HepG2 (cell line): ENCODE data around the gene JPT1. TPM values are rescaled to one million over a fixed set of nuclear protein-coding genes. Genes with fewer than 3 reads are reported as not detected.
A peak's percentile ranks its signal among the peaks of the same experiment; 100 is the strongest.

Experiments
- ASH2L ChIP-seq: fragments of 300-600, 200-600 bp; sonication (generic); IDR thresholded peaks from 2 replicates; pipeline ENCODE4 v1.7.0; 2017; ENCODE audit warnings: low read depth, mild to moderate bottlenecking, moderate library complexity, mixed read lengths, low read length; ENCODE audit not compliant: insufficient read length
- ESRRA ChIP-seq: sonication (generic); formaldehyde crosslinking; IDR thresholded peaks from 2 replicates; pipeline ENCODE4 v1.5.1; 2020; ENCODE audit warnings: mild to moderate bottlenecking, low read depth, missing genetic modification reagents
- KAT8 ChIP-seq: IDR thresholded peaks from 2 replicates; pipeline ENCODE4 v1.6.1; 2016; ENCODE audit warnings: missing genetic modification reagents, missing compliant biosample characterization
- TAF15 ChIP-seq: fragments of 200-400 bp; formaldehyde crosslinking; IDR thresholded peaks from one replicate; pipeline ENCODE4 v1.6.1; 2018; ENCODE audit warnings: mild to moderate bottlenecking, low read depth, low read length; ENCODE audit not compliant: poor library complexity, severe bottlenecking
- ZNF205 ChIP-seq: IDR thresholded peaks from 2 replicates; pipeline ENCODE4 v1.6.1; 2018; ENCODE audit warnings: missing biosample characterization, missing genetic modification reagents
- ZNF235 ChIP-seq: sonication (generic); formaldehyde crosslinking; IDR thresholded peaks from 2 replicates; pipeline ENCODE4 v1.8.1; 2023; ENCODE audit warnings: mild to moderate bottlenecking, missing genetic modification reagents, borderline replicate concordance
- polyA plus RNA-seq, 8 experiments: library from polyadenylated mRNA; depleted of rRNA in 3 of 8; stranded (reverse) in 7 of 8; unstranded in 1 of 8; fragments of >200 nt; fragmentation: Illumina TruSeq in 4 of 8; extraction: Trizol in 4 of 8; gene quantifications; 2 replicates each; pipeline versions ENCODE4 v1.2.1 to v1.2.3, GENCODE V29; 2011 to 2016; ENCODE audit warnings: low read depth in 4 of 8, missing spikeins in 1 of 8, mixed read lengths in 1 of 8; ENCODE audit not compliant: insufficient read depth in 1 of 8
- total RNA-seq, 5 experiments: library from RNA; depleted of rRNA; stranded (reverse); fragments of >200 nt; fragmentation: Illumina TruSeq; extraction: Trizol; gene quantifications; 2 replicates each; pipeline ENCODE4 v1.2.3, GENCODE V29; 2016; ENCODE audit warnings: low read depth in 1 of 5
- TF ChIP-seq, protein P1 (sequence below): sonication (generic); formaldehyde crosslinking; IDR thresholded peaks from 2 replicates; pipeline ENCODE4 v1.4.0; 2020; ENCODE audit warnings: missing genetic modification reagents
- TF ChIP-seq, protein P2 (sequence below): sonication (generic); formaldehyde crosslinking; IDR thresholded peaks from 2 replicates; pipeline ENCODE4 v1.8.0; 2022; ENCODE audit warnings: mild to moderate bottlenecking, missing genetic modification reagents; ENCODE audit not compliant: insufficient replicate concordance
- TF ChIP-seq, protein P3 (sequence below): sonication (generic); formaldehyde crosslinking; IDR thresholded peaks from 2 replicates; pipeline ENCODE4 v1.4.0; 2020; ENCODE audit warnings: mild to moderate bottlenecking, missing genetic modification reagents
- TF ChIP-seq, protein P4 (sequence below): sonication (generic); formaldehyde crosslinking; IDR thresholded peaks from 2 replicates; pipeline ENCODE4 v1.4.0; 2020; ENCODE audit warnings: missing genetic modification reagents
- TF ChIP-seq, protein P5 (sequence below): sonication (generic); formaldehyde crosslinking; IDR thresholded peaks from 2 replicates; pipeline ENCODE4 v1.5.0; 2020; ENCODE audit warnings: mild to moderate bottlenecking, missing genetic modification reagents, borderline replicate concordance
- TF ChIP-seq, protein P6 (sequence below): sonication (generic); formaldehyde crosslinking; IDR thresholded peaks from 2 replicates; pipeline ENCODE4 v1.8.1; 2023; ENCODE audit warnings: mild to moderate bottlenecking, missing genetic modification reagents
- TF ChIP-seq, protein P7 (sequence below): sonication (generic); formaldehyde crosslinking; IDR thresholded peaks from 2 replicates; pipeline ENCODE4 v1.4.0; 2020; ENCODE audit warnings: missing genetic modification reagents
- TF ChIP-seq, protein P8 (sequence below): sonication (generic); formaldehyde crosslinking; IDR thresholded peaks from 2 replicates; pipeline ENCODE4 v1.8.1; 2022; ENCODE audit warnings: mild to moderate bottlenecking, missing genetic modification reagents

The JPT1 gene
- total and polyA plus RNA-seq, 2 of the 13 experiments (the other 11 are each of a cell fraction or from before 2014, with no cell fraction given), result 43.3 to 256 TPM

DNA sequence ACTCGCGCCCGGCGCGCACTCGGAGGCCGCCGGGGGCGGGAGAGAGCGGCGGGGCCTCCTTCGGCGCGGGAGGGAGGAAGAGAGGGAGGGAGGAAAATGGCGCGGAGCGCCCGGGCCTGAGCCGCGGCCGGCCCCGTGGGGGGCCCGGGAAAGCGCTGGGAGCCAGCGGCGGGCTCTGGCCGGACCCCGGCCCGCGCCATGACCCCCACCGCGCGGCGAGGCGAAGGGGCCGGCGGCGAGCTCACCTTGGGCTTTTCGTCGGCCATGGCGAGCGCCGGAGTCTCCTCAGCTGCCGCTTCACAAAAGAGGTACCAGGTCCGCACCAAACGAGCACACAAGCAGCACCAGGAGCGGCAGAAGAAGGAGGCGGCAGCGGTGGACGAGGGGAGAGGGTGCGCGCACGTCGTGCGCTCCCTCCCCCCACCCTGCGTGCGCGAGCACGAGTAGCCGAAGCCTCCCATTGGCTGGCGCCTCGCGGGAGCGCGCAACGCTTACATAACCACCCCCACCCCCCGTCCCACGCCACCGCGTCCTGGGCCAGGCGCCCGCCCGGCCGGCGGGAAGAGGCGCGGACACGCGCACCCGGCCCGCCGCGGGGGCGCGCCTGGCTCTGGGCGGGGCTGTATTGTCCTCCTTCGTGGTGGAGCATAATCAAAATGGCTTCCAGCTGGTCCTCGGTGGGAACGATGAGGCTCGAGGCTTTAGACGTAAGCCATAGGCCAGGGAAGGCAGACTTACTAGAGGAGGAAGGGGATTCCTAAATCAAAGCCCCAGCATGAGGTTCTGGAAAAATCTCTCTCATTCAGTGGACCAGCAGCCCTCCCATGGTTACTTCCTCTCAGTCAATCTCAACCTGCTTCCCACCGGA is 28.5 kb upstream of the JPT1 start, which contains the start of gene SUMO2 (continued):
- TF ChIP-seq, protein P1, sequence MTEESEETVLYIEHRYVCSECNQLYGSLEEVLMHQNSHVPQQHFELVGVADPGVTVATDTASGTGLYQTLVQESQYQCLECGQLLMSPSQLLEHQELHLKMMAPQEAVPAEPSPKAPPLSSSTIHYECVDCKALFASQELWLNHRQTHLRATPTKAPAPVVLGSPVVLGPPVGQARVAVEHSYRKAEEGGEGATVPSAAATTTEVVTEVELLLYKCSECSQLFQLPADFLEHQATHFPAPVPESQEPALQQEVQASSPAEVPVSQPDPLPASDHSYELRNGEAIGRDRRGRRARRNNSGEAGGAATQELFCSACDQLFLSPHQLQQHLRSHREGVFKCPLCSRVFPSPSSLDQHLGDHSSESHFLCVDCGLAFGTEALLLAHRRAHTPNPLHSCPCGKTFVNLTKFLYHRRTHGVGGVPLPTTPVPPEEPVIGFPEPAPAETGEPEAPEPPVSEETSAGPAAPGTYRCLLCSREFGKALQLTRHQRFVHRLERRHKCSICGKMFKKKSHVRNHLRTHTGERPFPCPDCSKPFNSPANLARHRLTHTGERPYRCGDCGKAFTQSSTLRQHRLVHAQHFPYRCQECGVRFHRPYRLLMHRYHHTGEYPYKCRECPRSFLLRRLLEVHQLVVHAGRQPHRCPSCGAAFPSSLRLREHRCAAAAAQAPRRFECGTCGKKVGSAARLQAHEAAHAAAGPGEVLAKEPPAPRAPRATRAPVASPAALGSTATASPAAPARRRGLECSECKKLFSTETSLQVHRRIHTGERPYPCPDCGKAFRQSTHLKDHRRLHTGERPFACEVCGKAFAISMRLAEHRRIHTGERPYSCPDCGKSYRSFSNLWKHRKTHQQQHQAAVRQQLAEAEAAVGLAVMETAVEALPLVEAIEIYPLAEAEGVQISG, result peak; percentile 88
- TF ChIP-seq, protein P2, sequence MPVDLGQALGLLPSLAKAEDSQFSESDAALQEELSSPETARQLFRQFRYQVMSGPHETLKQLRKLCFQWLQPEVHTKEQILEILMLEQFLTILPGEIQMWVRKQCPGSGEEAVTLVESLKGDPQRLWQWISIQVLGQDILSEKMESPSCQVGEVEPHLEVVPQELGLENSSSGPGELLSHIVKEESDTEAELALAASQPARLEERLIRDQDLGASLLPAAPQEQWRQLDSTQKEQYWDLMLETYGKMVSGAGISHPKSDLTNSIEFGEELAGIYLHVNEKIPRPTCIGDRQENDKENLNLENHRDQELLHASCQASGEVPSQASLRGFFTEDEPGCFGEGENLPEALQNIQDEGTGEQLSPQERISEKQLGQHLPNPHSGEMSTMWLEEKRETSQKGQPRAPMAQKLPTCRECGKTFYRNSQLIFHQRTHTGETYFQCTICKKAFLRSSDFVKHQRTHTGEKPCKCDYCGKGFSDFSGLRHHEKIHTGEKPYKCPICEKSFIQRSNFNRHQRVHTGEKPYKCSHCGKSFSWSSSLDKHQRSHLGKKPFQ, result peak; percentile 30
- TF ChIP-seq, protein P3, sequence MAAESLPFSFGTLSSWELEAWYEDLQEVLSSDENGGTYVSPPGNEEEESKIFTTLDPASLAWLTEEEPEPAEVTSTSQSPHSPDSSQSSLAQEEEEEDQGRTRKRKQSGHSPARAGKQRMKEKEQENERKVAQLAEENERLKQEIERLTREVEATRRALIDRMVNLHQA (CRISPR knock-in tag), result no peak
- TF ChIP-seq ESRRA (no peak; the same call in 1 of the 2 replicates), ZNF205 (no peak), ASH2L (peak; percentile 64), TAF15 (peak; percentile 13), KAT8 (peak; percentile 79), ZNF235 (CRISPR knock-in tag) (peak; percentile 65; the same call in 1 of the 2 replicates)
- TF ChIP-seq, protein P4, sequence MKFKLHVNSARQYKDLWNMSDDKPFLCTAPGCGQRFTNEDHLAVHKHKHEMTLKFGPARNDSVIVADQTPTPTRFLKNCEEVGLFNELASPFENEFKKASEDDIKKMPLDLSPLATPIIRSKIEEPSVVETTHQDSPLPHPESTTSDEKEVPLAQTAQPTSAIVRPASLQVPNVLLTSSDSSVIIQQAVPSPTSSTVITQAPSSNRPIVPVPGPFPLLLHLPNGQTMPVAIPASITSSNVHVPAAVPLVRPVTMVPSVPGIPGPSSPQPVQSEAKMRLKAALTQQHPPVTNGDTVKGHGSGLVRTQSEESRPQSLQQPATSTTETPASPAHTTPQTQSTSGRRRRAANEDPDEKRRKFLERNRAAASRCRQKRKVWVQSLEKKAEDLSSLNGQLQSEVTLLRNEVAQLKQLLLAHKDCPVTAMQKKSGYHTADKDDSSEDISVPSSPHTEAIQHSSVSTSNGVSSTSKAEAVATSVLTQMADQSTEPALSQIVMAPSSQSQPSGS (CRISPR knock-in tag), result peak; percentile 20; the same call in 1 of the 2 replicates
- TF ChIP-seq, protein P5, sequence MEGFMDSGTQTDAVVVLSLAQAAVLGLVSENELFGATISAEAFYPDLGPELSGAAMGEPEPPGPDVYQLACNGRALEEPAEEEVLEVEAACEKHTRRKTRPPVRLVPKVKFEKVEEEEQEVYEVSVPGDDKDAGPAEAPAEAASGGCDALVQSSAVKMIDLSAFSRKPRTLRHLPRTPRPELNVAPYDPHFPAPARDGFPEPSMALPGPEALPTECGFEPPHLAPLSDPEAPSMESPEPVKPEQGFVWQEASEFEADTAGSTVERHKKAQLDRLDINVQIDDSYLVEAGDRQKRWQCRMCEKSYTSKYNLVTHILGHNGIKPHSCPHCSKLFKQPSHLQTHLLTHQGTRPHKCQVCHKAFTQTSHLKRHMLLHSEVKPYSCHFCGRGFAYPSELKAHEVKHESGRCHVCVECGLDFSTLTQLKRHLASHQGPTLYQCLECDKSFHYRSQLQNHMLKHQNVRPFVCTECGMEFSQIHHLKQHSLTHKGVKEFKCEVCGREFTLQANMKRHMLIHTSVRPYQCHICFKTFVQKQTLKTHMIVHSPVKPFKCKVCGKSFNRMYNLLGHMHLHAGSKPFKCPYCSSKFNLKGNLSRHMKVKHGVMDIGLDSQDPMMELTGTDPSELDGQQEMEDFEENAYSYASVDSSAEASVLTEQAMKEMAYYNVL, result peak; percentile 37; the same call in 1 of the 2 replicates
- TF ChIP-seq, protein P6, sequence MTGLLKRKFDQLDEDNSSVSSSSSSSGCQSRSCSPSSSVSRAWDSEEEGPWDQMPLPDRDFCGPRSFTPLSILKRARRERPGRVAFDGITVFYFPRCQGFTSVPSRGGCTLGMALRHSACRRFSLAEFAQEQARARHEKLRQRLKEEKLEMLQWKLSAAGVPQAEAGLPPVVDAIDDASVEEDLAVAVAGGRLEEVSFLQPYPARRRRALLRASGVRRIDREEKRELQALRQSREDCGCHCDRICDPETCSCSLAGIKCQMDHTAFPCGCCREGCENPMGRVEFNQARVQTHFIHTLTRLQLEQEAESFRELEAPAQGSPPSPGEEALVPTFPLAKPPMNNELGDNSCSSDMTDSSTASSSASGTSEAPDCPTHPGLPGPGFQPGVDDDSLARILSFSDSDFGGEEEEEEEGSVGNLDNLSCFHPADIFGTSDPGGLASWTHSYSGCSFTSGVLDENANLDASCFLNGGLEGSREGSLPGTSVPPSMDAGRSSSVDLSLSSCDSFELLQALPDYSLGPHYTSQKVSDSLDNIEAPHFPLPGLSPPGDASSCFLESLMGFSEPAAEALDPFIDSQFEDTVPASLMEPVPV (CRISPR knock-in tag), result peak; percentile 89; the same call in 1 of the 2 replicates
- TF ChIP-seq, protein P7, sequence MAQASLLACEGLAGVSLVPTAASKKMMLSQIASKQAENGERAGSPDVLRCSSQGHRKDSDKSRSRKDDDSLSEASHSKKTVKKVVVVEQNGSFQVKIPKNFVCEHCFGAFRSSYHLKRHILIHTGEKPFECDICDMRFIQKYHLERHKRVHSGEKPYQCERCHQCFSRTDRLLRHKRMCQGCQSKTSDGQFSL (CRISPR knock-in tag), result peak; percentile 94; the same call in 1 of the 2 replicates
- TF ChIP-seq, protein P8, sequence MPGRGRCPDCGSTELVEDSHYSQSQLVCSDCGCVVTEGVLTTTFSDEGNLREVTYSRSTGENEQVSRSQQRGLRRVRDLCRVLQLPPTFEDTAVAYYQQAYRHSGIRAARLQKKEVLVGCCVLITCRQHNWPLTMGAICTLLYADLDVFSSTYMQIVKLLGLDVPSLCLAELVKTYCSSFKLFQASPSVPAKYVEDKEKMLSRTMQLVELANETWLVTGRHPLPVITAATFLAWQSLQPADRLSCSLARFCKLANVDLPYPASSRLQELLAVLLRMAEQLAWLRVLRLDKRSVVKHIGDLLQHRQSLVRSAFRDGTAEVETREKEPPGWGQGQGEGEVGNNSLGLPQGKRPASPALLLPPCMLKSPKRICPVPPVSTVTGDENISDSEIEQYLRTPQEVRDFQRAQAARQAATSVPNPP (CRISPR knock-in tag), result no peak; the same call in 1 of the 2 replicates
